ENCODE data around the gene RAVER2. TPM values are rescaled to one million over a fixed set of nuclear protein-coding genes. Genes with fewer than 3 reads are reported as not detected.

The RAVER2 gene
- total RNA-seq, 2 experiments from 2014 or later = 0.70 to 1.2 TPM

Other genes starting within 250 kb of the RAVER2 start
- 100 to 1,000 TPM; 156 to 159 TPM for gene JAK1, start 221.5 kb downstream of the RAVER2 start, total RNA-seq

Data from activated CD8-positive, alpha-beta T cell treated with anti-CD3 and anti-CD28 coated beads, Interleukin-2, amount 10 ng/mL, durations not matched to agents 7 days and 5 days (primary cell).